ENCODE results near the gene USP12.

- TF ChIP-seq POLR2AphosphoS5 (IDR thresholded peaks at IDR 0.05; ENCODE audit: borderline replicate concordance, low read depth, low read length) (no peak), EZH2 (IDR thresholded peaks at IDR 0.05) (no peak), FOXP2 (optimal IDR thresholded peaks at IDR 0.05; ENCODE audit: control extremely low read depth, extremely low read length, insufficient read depth) (no peak)
These were observed 144.4 kb downstream of the USP12 start for GRCh38 chr13:27027086-27027667.

Data from SK-N-MC (cell line).